K562 (cell line): ENCODE results near the gene GMDS. TPM values are rescaled to one million over a fixed set of nuclear protein-coding genes. Genes with fewer than 3 reads are reported as not detected.

Experiments
- ARID3A ChIP-seq: IDR thresholded peaks from 2 replicates; pipeline ENCODE4 v1.6.1; 2012; ENCODE audit warnings: low read depth, low read length, improper control_type of control experiment, borderline replicate concordance
- CUX1 ChIP-seq: fragments of 200-800 bp; sonication (Bioruptor generic); IDR thresholded peaks from 2 replicates; pipeline ENCODE4 v1.6.1; 2016; ENCODE audit warnings: missing genetic modification characterization, missing compliant biosample characterization
- DLX4 ChIP-seq: fragments of 250-450 bp; sonication (Bioruptor Pico); IDR thresholded peaks from 2 replicates; pipeline ENCODE4 v1.6.1; 2021; ENCODE audit warnings: mild to moderate bottlenecking
- MITF ChIP-seq: IDR thresholded peaks from 2 replicates; pipeline ENCODE4 v1.6.1; 2014; ENCODE audit warnings: antibody characterized with exemption
- RCOR1 ChIP-seq, 2 experiments: IDR thresholded peaks; 2 replicates each; pipeline ENCODE4 v1.6.1; 2012; ENCODE audit warnings: low read depth in 2 of 2, low read length in 2 of 2, borderline replicate concordance in 1 of 2, improper control_type of control experiment in 1 of 2
- SOX6 ChIP-seq: fragments of 450-650 bp; IDR thresholded peaks from 2 replicates; pipeline ENCODE4 v1.6.1; 2014; ENCODE audit warnings: mild to moderate bottlenecking
- polyA plus RNA-seq, 8 experiments: library from polyadenylated mRNA; depleted of rRNA in 4 of 8; stranded (reverse) in 5 of 8; unstranded in 3 of 8; fragments of >200 nt; fragmentation: Nextera tagmentation in 2 of 8; fragmentation: Illumina TruSeq in 1 of 8; extraction: Ambion mirVana in 2 of 8; extraction: Trizol in 1 of 8; gene quantifications; 2 replicates each; pipeline versions ENCODE4 v1.2.1 to v1.2.3, GENCODE V29; 2011 to 2014; ENCODE audit warnings: inconsistent platforms in 1 of 8, missing spikeins in 1 of 8
- total RNA-seq, 7 experiments: library from RNA; depleted of rRNA in 6 of 7; stranded (reverse); fragments of >200 nt in 6 of 7; fragmentation: Illumina TruSeq in 2 of 7; extraction: Trizol in 2 of 7; gene quantifications; 2 replicates each; pipeline versions ENCODE4 v1.2.1 to v1.2.3, GENCODE V29; 2011 to 2021; ENCODE audit warnings: low replicate concordance in 1 of 7
- TF ChIP-seq, protein P1 (sequence below), 2 experiments: fragments of 250-450 bp in 1 of 2; fragments of 450-650 bp in 1 of 2; sonication (Bioruptor Pico) in 1 of 2; IDR thresholded peaks; 2 replicates each; pipeline versions ENCODE4 v1.6.1 to v1.8.0; 2016 to 2021; ENCODE audit warnings: mild to moderate bottlenecking in 2 of 2, moderate library complexity in 2 of 2, missing compliant biosample characterization in 1 of 2, missing genetic modification characterization in 1 of 2

GMDS gene
- total and polyA plus RNA-seq, 9 of the 15 experiments (the other 6 are each of a cell fraction or from before 2014, with no cell fraction given): 0.48 to 31.8 (median 13.4) TPM

GRCh38 chr6:1593286-1593957 is 652.0 kb downstream of the GMDS start (continued):
- TF ChIP-seq RCOR1 (IDR thresholded peaks at IDR 0.05; ENCODE audit: borderline replicate concordance in 1 of 2, low read depth in 2 of 2, low read length in 2 of 2): no peak
- TF ChIP-seq MITF: no peak
- TF ChIP-seq ARID3A: no peak
- TF ChIP-seq, protein P1, sequence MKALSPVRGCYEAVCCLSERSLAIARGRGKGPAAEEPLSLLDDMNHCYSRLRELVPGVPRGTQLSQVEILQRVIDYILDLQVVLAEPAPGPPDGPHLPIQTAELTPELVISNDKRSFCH (CRISPR knock-in tag; IDR thresholded peaks at IDR 0.05): no peak
- TF ChIP-seq, protein P1 (tag; IDR thresholded peaks at IDR 0.05): no peak
- TF ChIP-seq SOX6: no peak
- no peak for TF ChIP-seq CUX1 (CRISPR knock-in tag)
- TF ChIP-seq DLX4 (CRISPR knock-in tag): no peak
